Gastroesophageal sphincter (tissue), 3 donors: ENCODE data around the gene STAG3.
"Not testable (repeated sequence)": the region's sequence is repeated elsewhere in the genome, so short reads cannot be mapped to it uniquely, and the experiment has no call there.

Experiments
- CTCF ChIP-seq, 4 experiments: fragments of 200-600 bp in 2 of 4; fragments of 450-650 bp in 2 of 4; sonication (generic) in 1 of 4; IDR thresholded peaks; one replicate each; pipeline ENCODE4 v1.5.1; 2017 to 2019; ENCODE audit warnings: antibody characterized with exemption in 4 of 4, mild to moderate bottlenecking in 2 of 4, moderate library complexity in 2 of 4
- EP300 ChIP-seq: sonication (generic); formaldehyde crosslinking; IDR thresholded peaks from one replicate; pipeline ENCODE4 v1.6.1; 2017; ENCODE audit warnings: antibody characterized with exemption, mild to moderate bottlenecking
- POLR2A ChIP-seq, 2 donors: fragments of 450-650 bp; IDR thresholded peaks; one replicate each; pipeline ENCODE4 v1.6.1; 2017; ENCODE audit warnings: antibody characterized with exemption in 2 of 2, mild to moderate bottlenecking in 2 of 2, moderate library complexity in 1 of 2
- POLR2AphosphoS5 ChIP-seq: sonication (generic); formaldehyde crosslinking; IDR thresholded peaks from one replicate; pipeline ENCODE4 v1.6.1; 2017; ENCODE audit warnings: antibody characterized with exemption

GRCh38 chr7:100130220-100130607, 47.5 kb upstream of the STAG3 start:
- TF ChIP-seq CTCF (IDR thresholded peaks at IDR 0.05); POLR2A (IDR thresholded peaks at IDR 0.05); POLR2AphosphoS5; EP300: not testable (repeated sequence)
